NCI-H2196 (cell line): ENCODE results near the gene MTOR.
"Not testable (repeated sequence)": the region's sequence is repeated elsewhere in the genome, so short reads cannot be mapped to it uniquely, and the experiment has no call there.

Experiments
- DNase-seq: peaks from one replicate; lab custom pipeline; 2025; ENCODE audit not compliant: unreplicated experiment; lab: John Stamatoyannopoulos, UW

The MTOR gene

DNA sequence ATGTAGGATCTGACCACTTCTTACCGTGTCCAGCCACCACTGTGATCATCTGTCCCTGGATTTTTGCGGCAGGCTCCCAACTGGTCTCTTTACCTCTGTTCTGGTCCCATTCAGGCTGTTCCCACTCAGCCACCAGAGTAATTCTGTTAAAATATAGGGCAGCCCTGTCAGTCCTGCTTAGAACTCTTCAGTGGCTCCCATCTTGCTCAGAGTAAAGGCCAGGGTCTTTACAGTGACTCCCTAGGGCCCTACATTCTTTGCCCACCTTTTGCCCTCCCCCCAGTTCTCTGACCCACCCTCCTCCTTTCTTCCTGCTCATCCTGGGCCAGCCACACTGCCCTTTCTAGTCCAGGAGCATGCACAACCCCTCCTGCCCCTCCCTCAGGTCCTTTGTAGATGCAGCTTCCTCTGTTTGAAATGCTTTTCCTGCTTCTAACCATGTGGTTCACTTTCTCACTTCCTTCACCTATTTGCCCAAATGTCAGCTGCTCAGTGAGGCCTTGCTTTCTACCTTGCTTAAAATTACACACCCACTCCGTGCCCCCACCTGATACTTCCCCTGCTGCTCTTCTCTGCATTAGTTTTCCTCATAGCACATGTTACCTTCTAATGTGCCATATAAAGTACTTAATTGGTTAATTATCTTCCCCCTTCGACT, 18.5 kb upstream of the MTOR start:
- DNase-seq, result no peak

DNA sequence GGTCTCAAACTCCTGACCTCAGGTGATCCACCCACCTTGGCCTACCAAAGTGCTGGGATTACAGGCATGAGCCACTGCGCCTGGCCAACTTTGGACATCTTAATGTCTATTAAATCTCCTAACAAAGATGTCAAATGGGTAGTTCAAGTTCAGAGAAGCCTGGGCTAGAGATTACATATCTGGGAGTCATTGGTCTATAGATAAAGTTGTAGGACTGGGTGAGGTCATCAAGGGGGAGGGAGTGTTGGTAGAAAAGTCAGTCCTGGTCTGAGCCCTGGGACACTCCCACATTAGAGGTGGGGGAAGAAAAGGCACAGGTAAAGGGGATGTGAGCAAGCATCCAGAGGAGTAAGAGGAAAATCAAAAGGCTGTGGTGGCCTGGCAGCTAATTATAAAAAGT, 17.3 kb upstream of the MTOR start:
- no peak for DNase-seq

DNA sequence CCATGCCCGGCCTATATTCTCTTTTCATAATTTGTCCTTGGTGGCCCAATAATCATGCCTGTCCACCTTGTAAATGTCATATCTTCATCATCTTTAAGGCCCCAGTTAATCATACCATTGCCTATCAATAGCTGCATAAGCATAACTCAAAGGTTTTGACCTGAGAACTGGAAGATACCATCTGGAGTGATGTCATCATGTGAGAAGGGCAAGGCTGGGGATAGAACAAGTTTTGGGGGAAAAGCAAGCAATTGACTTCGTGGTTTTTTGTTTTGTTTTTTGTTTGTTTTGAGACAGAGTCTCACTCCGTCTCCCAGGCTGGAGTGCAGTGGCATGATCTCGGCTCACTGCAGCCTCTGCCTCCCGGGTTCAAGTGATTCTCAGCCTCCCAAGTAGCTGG, 16.8 kb upstream of the MTOR start:
- no peak for DNase-seq

DNA sequence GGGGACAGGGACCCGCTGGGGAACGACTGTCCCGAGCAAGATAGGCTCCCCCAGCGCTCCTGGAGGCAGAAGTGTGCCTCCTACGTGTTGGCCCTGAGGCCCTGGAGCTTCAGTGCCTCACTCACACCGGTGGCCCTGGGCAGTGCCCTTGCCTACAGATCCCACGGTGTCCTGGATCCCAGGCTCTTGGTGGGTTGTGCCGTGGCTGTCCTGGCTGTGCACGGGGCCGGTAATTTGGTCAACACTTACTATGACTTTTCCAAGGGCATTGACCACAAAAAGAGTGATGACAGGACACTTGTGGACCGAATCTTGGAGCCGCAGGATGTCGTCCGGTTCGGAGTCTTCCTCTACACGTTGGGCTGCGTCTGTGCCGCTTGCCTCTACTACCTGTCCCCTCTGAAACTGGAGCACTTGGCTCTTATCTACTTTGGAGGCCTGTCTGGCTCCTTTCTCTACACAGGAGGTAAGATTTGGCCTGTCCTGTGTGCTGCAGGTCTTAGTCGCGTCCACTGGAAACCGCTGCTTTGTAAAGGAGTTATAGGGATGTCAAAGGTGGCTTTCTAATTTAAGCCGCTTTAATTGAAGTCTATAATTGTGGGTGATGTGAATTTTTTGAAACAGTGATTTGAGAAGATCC, 11.4 kb upstream of the MTOR start:
- no peak for DNase-seq

DNA sequence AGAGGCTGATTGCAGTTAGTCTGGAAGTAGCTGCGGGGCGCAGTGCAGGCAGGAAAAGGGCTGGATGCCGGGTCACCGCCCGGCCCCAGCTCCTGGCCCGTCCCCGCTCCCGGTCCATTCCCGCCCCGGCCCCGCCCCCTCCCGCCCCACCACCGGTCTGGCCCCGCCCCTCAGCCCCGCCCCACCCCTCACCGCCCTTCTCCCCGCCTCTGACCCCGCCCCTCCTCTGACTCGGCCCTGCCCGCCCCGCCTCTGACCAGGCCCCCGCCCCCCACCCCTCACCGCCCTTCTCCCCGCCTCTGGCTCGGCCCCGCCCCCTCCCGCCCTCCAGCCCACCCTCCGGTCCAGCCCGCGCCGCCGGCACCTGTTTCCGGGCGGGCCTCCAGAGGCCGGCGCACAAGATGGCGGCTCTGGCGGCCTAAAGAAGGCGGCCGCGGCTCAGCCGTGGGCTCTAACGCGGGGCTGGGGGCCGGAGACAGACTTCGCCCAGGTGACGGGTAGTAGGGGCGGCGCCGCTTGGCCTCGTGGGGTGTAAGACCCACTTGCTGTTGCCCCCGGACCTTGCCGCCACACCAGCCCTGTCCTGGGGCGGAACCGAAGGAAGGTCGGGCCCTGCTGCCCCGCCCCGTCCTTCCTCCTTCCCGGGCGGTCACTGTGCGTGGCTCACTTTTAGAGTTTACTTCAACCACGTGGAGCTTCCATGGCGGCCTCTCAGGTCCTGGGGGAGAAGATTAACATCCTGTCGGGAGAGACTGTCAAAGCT, 10.7 kb upstream of the MTOR start, which contains the start of gene UBIAD1:
Gene UBIAD1, plus strand, starts transcription at position 367 of the 763 bp plus-strand sequence. Its CDS starts 334 bp downstream, at position 701.
- DNase-seq, result peak; percentile 87

DNA sequence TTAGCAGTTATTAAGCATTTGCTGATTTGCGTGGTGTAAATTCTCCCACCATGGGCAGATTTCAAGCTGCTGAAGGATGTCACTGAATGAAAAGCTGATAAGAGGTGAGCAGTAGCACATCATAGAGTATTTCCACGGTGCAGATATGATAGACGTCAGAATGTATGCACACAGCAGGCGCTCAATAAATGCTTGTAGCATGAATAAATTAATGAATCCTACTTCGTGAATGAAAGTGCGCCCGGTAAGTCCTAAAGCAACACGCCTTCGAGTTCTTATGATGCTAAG, 10.1 kb upstream of the MTOR start:
- DNase-seq, result no peak

DNA sequence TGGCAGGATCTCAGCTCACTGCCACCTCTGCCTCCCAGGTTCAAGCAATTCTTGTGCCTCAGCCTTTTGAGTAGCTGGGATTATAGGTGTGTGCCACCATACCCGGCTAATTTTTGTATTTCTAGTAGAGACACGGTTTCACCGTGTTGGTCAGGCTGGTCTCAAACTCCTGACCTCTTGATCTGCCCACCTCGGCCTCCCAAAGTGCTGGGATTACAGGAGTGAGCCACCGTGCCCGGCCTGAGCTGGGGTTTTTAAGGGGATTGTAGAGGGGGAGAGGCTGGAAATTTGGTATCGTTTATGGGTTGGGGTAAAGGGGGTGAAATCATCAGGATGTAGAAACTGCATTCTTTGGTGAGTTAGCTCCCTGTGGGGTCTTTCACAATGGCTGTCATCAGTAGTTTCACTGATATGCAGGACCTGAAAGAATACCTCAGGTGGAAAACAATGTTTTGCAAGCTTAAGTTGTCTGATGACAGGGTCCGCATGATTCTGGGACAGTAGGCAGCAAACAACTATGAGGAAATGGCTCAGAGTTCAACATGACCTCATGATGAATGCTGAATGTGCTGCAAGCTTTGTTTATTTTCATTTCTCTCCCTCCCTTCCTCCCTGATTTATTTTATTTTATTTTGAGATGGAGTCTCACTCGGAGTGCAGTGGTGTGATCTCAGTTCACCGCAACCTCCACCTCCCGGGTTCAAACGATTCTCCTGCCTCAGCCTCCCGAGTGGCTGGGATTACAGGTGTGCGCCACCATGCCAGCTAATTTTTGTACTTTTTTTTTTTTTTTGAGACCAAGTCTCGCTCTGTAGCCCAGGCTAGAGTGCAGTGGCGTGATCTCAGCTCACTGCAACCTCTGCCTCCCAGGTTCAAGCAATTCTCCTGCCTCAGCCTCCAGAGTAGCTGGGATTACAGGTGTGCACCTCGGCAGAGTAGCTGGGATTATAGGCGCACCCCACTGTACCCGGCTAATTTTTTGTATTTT, 5.3 kb upstream of the MTOR start:
- DNase-seq, result not testable (repeated sequence)

DNA sequence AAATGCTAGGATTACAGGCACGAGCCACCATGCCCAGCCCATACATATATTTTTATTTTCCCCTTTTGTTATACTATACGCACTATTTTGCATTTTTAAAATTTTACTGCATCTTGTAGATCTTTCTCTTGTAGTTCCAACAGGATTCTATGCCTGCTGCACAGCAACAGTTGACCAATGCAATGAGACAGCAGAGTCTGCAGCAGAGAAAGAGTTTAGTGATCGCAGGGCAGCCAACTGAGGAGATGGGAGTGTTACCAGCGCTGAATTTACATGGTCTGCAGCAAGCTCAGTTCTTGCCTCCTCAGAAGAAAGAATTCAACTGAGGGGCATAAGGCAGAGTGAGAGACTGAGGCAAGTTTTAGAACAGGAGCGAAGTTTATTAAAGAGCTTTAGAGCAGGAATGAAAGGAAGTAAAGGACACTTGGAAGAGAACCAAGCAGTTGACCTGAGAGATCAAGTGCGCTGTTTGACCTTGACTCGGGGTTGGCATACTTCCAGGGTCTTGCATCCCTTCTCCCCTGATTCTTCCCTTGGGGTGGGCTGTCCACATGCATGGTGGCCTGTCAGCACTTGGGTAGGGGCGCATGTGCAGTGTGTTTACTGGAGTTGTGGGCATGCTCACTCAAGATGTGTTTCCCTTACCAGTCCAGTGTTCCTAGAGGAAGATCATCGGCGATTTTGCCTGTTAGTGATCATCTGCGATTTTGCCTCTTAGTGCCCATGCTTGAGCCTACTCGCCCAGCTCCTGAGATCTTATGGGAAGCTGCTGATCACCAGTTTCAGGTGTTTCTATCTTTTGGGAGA, 4.1 kb upstream of the MTOR start:
- no peak for DNase-seq

DNA sequence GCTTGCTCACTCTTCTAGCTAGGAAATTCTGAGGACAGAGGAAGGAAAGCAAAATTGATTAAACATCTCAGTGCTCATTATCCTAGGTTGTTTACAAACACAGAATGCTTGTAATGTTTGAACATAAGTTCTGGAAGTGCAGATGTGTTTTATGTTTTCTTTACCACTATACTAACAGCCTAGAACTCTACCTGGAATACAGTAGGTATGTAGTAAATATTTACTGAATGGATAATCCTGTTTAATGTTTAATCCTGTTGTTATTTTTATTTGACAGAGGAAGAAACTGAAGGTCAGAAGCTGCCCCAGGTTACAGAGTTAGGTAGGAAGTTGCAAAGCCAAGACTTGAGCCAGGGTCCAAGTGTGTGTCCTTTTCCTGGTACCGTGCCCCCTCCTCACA, 6.1 kb downstream of the MTOR start:
- DNase-seq, result no peak

DNA sequence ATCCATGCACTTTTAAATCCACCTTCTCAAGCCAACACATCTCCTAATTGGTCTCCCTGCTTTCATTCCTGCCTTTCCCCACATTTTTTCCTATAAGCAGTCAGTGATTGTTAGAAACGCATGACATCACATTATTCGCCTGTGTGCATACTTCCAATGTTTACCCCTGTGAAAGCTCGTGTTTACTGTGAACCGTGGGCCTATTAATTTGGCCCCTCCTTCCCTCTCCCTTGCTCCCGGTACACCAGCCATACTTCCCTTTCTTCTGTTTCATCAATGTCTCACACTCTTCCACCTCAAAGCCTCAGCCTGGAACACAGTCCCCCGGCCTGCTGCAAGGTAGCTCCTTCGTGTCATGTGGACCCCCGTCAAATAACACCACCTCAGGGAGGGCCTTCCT, 9.1 kb downstream of the MTOR start:
- DNase-seq, result no peak

DNA sequence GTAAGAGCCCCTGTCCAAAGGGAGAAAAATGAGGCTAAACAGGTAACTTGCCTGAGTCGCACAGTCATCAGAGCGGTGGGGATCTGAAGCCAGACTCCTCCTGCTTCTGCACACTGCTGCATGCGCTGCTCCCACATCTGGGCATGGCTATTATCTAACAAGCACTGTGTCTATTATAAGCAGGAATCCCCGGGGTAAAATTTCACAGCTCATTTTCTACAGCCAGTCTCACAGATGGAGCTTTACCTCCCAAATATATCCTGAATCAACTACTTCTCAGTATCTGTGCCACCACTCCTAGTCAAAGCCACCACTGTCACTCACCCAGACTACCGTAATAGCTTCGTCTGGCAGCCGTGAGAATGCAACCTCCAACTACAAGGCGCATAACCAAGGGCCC, 9.8 kb downstream of the MTOR start:
- no peak for DNase-seq

DNA sequence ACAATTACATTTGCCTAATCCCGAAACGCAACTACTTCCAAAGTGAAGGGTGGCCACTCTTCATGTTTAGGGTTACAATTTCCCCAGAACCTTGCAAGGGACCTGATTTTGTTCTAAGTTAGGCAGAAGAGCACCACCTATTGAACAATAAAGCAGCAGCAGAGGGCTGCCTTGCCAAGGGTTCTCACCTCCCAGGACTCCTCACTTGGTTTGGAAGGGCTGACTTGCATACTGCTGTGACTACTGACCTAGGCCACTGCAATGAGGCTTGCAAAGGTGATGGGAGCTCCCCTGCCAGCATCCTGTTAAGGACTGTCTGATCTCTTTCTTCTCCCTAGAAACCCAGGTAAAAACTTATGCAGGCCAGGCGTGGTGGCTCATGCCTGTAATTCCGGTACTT, 14.2 kb downstream of the MTOR start:
- no peak for DNase-seq

DNA sequence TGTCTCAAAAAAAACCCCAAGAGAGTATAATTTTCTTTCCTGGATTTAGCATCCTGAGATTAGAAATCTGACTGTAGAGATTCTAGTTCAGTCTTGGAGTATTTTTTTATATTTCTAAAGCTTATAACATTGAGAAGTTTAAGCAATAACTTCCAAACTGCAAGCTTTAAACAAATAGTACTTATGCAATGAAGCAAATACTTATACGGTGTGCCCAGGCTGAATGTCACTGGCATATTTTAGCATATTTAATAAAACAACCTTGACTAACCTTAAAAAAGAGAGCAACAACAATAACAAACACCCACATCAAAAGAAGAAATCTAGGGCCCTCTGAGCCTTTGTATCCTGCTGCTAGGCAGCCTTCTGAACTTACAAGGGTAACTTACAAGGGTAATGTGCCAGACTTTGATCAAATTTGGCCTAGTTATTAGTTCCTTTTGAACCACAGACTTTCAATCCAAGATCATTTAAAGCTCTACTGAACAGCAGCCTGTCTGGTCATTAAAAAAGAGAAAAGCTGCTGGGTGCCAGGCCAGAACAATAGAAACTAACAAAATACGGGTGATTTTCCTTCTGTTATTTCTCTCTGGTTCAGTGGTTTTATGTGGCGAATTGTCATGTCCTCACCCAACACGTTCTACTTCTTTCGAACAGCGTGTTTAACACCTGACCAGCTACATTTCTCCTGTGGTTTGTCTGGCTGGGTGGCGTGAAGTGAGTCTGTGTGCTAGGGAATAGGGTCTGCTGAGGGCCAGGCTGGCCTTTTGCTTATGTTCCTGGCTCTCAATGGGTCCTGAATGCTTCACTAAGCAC, 16.2 kb downstream of the MTOR start:
- DNase-seq, result no peak

DNA sequence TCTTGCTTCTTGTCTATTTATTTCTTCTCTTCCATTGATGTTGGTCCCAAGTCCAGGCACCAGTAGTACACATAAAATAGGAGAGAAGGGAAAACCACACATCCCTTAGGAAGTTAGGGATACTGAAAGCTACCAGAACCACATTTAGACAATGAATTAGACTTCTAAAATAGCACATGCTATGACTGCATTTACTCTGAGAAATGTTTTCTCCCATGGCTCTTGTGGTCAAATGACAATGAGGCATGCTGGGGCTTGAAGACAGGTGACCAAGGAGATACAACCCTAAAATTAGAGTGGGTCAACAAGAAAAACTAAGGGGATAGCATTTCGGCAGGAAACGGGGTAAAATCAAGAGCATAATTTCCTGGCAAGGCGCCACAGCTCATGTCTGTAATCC, 17.1 kb downstream of the MTOR start:
- no peak for DNase-seq

DNA sequence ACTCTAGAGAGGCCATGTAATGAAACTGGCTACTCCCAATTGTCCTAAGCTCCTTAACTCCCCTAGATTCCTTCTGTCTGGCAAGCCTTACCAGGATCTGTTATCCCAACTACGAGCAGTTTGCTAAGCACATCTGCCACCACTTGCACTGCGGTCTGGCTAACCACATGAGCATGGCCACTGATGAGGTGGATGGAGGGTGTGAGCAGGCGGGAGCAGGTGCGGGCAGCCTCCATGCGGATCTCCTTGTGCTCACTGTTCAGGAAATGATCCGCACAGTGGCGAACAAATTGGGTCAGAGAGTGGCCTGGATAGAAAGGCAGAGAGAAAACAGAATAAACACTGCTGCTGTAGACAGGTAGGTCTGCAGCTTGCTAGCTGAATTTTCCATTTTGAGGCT, 24.0 kb downstream of the MTOR start:
- no peak for DNase-seq

DNA sequence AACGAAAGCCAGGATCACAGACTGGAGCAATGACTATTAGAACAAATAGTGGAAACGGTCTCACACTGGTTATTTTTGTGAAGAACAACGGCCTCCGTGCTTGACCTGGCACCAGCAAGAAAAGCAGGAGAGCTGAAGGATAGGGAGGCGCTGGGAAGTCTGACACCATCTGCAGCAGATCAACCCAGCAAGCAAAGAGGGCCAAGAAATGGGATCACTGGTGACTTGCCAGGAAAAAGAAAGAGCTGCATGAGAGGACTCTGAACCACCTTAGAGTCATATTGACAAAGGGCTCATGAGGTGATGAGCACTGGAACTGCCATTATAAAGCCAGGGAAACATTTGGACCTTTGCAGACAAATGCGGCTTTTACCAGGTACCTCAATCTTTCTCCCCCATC, 25.0 kb downstream of the MTOR start:
- DNase-seq, result no peak

DNA sequence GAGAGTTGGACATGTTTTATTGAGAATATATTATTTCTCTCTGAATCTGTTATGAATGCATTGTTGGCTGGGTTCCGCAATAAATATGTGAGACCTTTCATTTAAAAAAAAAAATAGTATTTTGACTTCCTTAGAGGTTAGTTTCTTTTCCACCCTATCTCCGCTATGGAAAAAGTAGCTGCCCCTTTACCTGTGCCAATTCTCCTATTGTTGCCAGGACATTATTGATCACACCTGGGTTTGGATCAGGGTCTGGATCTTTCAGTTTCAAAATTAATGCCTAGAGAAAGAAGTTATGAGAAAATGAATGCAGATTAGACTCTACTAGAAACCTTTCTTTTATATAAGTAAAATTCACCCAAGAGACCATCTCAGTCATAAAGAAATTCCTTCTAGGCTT, 29.1 kb downstream of the MTOR start:
- DNase-seq, result no peak

DNA sequence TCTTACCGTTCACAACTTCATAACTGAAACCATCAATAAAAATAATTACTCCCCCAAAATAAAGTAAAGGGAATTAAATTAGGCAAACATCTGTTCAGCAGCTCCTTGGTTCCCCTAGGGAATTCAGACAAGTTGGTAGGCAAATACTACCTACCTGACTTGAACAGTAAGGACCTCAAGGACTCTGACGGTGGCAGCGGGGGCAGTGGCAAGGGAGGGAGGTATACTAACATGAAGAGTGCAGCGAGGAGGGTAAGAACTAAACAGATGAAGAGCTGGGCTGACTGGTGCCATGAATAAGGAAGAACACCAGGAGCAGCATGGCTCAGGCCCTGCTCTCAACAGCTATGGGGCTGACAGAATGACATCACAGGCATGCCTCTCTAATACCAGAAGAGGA, 33.1 kb downstream of the MTOR start:
- no peak for DNase-seq
